GDM1 (cell line): ENCODE results near the gene MED16.
"Not testable (repeated sequence)": the region's sequence is repeated elsewhere in the genome, so short reads cannot be mapped to it uniquely, and the experiment has no call there.

Experiments
- DNase-seq: peaks from one replicate; lab custom pipeline; 2025; lab: John Stamatoyannopoulos, UW

Gene MED16

DNA sequence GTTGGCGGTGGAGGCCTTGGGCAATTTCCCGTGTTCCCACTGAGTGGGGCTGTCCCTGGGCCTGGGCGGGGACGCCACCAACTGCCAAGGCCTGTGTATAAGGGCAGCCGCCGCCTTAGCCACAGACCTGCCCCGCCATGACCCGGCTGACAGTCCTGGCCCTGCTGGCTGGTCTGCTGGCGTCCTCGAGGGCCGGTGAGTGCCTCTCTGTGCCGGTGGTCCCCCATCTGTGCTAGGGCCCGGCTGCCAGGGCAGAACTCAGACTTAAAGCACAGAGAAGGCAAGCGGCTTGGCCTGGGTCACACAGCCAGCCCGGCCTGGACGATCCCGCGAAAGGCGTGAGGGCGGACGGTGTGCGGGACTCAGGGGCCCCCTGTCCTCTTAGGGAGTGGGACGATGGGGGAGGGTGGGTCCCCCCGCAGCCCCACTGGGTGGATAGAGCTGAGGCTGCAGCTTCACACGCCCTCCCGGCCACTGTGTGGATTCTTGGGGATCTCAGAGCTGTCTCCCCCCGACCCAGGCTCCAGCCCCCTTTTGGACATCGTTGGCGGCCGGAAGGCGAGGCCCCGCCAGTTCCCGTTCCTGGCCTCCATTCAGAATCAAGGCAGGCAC lies 65.2 kb downstream of the MED16 start, which contains the start of gene AZU1:
TSS of gene AZU1 (plus strand) at position 128 of the 612 bp plus-strand sequence. CDS start at position 138, 10 bp downstream.
- no peak for DNase-seq

DNA sequence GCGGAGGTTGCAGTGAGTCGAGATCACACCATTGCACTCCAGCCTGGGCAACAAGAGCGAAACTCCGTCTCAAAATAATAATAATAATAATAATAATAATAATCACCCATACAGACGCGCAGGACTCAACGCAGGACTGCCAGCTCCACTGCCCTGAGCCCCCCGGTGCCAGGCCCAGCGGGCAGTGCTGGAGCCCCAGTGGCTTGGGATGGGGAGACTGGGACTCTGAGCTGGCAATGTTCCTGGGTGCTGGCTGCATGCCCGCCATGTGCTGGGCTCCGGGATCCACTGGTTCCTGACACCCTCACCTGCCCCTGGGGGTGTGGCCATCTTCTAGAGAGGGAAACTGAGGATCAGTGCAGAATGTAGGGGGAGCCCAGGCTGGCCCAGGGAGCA lies 65.7 kb downstream of the MED16 start:
- no peak for DNase-seq

DNA sequence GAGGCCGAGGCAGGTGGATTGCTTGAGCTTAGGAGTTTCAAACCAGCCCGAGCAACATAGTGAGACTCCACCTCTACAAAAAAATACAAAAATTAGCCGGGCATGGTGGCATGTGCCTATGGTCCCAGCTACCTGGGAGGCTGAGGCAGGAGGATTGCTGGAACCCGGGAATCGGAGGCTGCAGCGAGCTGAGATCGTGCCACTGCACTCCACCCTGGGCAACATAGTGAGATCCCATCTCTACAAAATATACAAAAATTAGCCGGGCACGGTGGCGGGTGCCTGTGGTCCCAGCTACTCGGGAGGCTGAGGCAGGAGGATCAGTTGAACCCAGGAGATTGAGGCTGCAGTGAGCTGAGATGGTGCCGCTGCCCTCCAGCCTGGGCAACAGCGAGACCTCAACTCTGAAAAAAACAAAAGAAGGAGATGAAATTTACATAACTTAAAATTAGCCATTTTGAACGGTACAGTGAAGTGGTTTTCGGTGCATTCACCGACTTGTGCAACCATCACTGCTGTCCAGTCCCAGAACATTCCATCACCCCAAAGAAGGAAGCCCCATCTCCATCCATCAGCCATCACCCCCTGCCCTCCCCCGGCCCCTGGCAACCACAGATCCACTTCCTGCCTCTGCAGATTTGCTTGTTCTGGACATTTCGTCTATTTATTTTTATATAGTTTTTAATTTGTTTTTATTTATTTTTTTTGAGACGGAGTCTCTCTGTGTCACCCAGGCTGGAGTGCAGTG lies 66.9 kb downstream of the MED16 start:
- DNase-seq: no peak

- no peak for DNase-seq
These were observed 68.1 kb downstream of the MED16 start for GRCh38 chr19:824885-825284.

- no peak for DNase-seq
These were observed 69.3 kb downstream of the MED16 start for GRCh38 chr19:823565-824121.

- no peak for DNase-seq
These were observed 71.0 kb downstream of the MED16 start, which contains the start of gene PLPPR3 for GRCh38 chr19:821825-822503. TSS of gene PLPPR3 (minus strand) at chr19:821955. CDS start at chr19:821559, 396 bp downstream.

- no peak for DNase-seq
These were observed 71.7 kb downstream of the MED16 start for GRCh38 chr19:821231-821824.

DNA sequence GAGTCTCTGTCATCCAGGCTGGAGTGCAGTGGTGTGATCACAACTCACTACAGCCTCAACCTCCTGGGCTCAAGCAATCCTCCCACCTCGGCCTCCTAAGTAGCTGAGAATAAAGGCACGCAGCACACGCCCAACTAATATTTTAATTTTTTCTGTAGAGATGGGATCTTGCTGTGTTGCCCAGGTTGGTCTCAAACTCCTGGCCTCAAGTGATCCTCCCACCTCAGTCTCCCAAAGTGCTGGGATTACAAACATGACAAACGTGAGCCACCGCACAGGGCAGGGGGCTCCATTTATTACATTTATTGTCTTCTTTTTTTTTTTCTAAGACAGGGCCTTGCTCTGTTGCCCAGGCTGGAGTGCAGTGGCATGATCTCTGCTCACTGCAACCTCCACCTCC lies 72.8 kb downstream of the MED16 start:
- DNase-seq: not testable (repeated sequence)
